A549 (cell line): Measurements from ENCODE around the gene TAF8. TPM values are rescaled to one million over a fixed set of nuclear protein-coding genes. Genes with fewer than 3 reads are reported as not detected.
A peak's percentile ranks its signal among the peaks of the same experiment; 100 is the strongest.

Source experiments
- ATAC-seq, 2 experiments: fragments of 200-7000 bp in 1 of 2; fragments of >200 bp in 1 of 2; cut with Nextera tagmentation in 1 of 2; cut with Tn5 transposase in 1 of 2; 3 replicates each; pipeline versions ENCODE4 v1.8.0 to v1.9.1; 2018 to 2020; ENCODE audit warnings: mild to moderate bottlenecking in 1 of 2, moderate library complexity in 1 of 2
- CTCF ChIA-PET: fragments of 300-600 bp; sonication (Branson Sonifier 250); formaldehyde crosslinking; extraction: SDS; loops from one replicate; lab custom pipeline; 2021; ENCODE audit warnings: antibody characterized with exemption, inconsistent platforms; lab: Yijun Ruan, JAX
- POLR2A ChIA-PET: fragments of 350-600 bp; formaldehyde crosslinking; extraction: SDS; loops from one replicate; lab custom pipeline; 2021; ENCODE audit warnings: antibody characterized with exemption, inconsistent platforms; lab: Yijun Ruan, JAX
- DNase-seq, 2 experiments: peaks; one replicate each; pipeline versions ENCODE4 v3.0.0 to v3.0.0-alpha.2; 2011 to 2016; ENCODE audit warnings: low read depth in 1 of 2, low spot score in 1 of 2
- FAIRE-seq: peaks from 2 replicates; lab custom pipeline; 2011; peaks lifted over from hg19 to GRCh38; lab: Jason Lieb, UNC
- H3K27ac ChIP-seq, 2 experiments: fragments of >200 bp; sonication (Bioruptor Twin); formaldehyde crosslinking; 3 replicates each; pipeline ENCODE4 v1.5.1; 2016 to 2017
- H3K4me1 ChIP-seq: fragments of >200 bp; sonication (Bioruptor Twin); formaldehyde crosslinking; 3 replicates; pipeline ENCODE4 v1.6.1; 2016
- H3K4me2 ChIP-seq: fragments of >200 bp; sonication (Bioruptor Twin); formaldehyde crosslinking; 3 replicates; pipeline ENCODE4 v1.6.1; 2016
- H3K4me3 ChIP-seq: fragments of >200 bp; sonication (Bioruptor Twin); formaldehyde crosslinking; 3 replicates; pipeline ENCODE4 v1.5.1; 2016
- H3K9me3 ChIP-seq: fragments of >200 bp; sonication (Bioruptor Twin); formaldehyde crosslinking; 3 replicates; pipeline ENCODE4 v1.6.1; 2016
- ATOH8 ChIP-seq: fragments of 250-450 bp; sonication (Bioruptor Pico); IDR thresholded peaks from 2 replicates; pipeline ENCODE4 v1.5.0; 2020; ENCODE audit warnings: low read depth, mild to moderate bottlenecking, moderate library complexity
- CBX2 ChIP-seq: fragments of 200-600 bp; sonication (generic); IDR thresholded peaks from 2 replicates; pipeline ENCODE4 v1.6.1; 2016; ENCODE audit warnings: low read depth, mild to moderate bottlenecking, borderline replicate concordance
- CBX8 ChIP-seq: fragments of 200-600 bp; sonication (generic); IDR thresholded peaks from 2 replicates; pipeline ENCODE4 v1.6.1; 2016
- CHD2 ChIP-seq: fragments of 150-350 bp; IDR thresholded peaks from 2 replicates; pipeline ENCODE4 v1.6.1; 2014; ENCODE audit warnings: low read length; ENCODE audit not compliant: partially characterized antibody
- CHD4 ChIP-seq: fragments of 200-600 bp; sonication (generic); IDR thresholded peaks from 2 replicates; pipeline ENCODE4 v1.6.1; 2016; ENCODE audit warnings: antibody characterized with exemption, mild to moderate bottlenecking, borderline replicate concordance
- EHMT2 ChIP-seq: fragments of 200-600 bp; sonication (generic); IDR thresholded peaks from 2 replicates; pipeline ENCODE4 v1.6.1; 2016; ENCODE audit warnings: antibody characterized with exemption, low read depth, mild to moderate bottlenecking, moderate library complexity
- EP300 ChIP-seq, 2 experiments: fragments of >200 bp; sonication (Bioruptor Twin); formaldehyde crosslinking; IDR thresholded peaks; 2 replicates in 1 of 2; 3 replicates in 1 of 2; pipeline ENCODE4 v1.6.1; 2016 to 2017
- FOSL2 ChIP-seq, 2 experiments: fragments of 450-650 bp in 1 of 2; fragments of >200 bp in 1 of 2; sonication (Bioruptor Twin) in 1 of 2; formaldehyde crosslinking; IDR thresholded peaks; 2 replicates each; pipeline versions ENCODE4 v1.5.0 to v1.6.1; 2016 to 2020; ENCODE audit warnings: mild to moderate bottlenecking in 1 of 2, moderate library complexity in 1 of 2
- HES2 ChIP-seq: fragments of >200 bp; sonication (Bioruptor Twin); formaldehyde crosslinking; IDR thresholded peaks from 2 replicates; pipeline ENCODE4 v1.6.1; 2016
- HOXB13 ChIP-seq: fragments of 250-450 bp; sonication (Bioruptor Pico); IDR thresholded peaks from 2 replicates; pipeline ENCODE4 v1.5.0; 2020; ENCODE audit warnings: low read depth, mild to moderate bottlenecking, moderate library complexity
- JUNB ChIP-seq: fragments of >200 bp; sonication (Bioruptor Twin); formaldehyde crosslinking; IDR thresholded peaks from 2 replicates; pipeline ENCODE4 v1.6.1; 2016
- KDM1A ChIP-seq: fragments of 200-600 bp; sonication (generic); IDR thresholded peaks from 2 replicates; pipeline ENCODE4 v1.6.1; 2016; ENCODE audit warnings: low read depth, mild to moderate bottlenecking
- MAZ ChIP-seq: fragments of 150-350 bp; IDR thresholded peaks from 2 replicates; pipeline ENCODE4 v1.6.1; 2014; ENCODE audit warnings: antibody characterized with exemption, low read depth, low read length, borderline replicate concordance
- NPAS2 ChIP-seq: fragments of 250-450 bp; sonication (Bioruptor Pico); IDR thresholded peaks from 2 replicates; pipeline ENCODE4 v1.8.0; 2022; ENCODE audit warnings: mild to moderate bottlenecking, moderate library complexity, borderline replicate concordance
- NR3C1 ChIP-seq: fragments of >200 bp; sonication (Bioruptor Twin); formaldehyde crosslinking; IDR thresholded peaks from 3 replicates; pipeline ENCODE4 v1.6.1; 2017
- POLR2AphosphoS2 ChIP-seq: conservative IDR thresholded peaks from 2 replicates; pipeline ENCODE4 v1.6.1; 2012; ENCODE audit warnings: low read length, improper control_type of control experiment, inconsistent platforms
- RNF2 ChIP-seq: fragments of 200-600 bp; sonication (generic); IDR thresholded peaks from 2 replicates; pipeline ENCODE4 v1.6.1; 2016; ENCODE audit warnings: low read depth, mild to moderate bottlenecking, antibody characterized with exemption, moderate library complexity, borderline replicate concordance
- SMC3 ChIP-seq: fragments of >200 bp; sonication (Bioruptor Twin); formaldehyde crosslinking; IDR thresholded peaks from 3 replicates; pipeline ENCODE4 v1.6.1; 2018; ENCODE audit warnings: inconsistent platforms
- SREBF2 ChIP-seq: fragments of 450-650 bp; IDR thresholded peaks from 2 replicates; pipeline ENCODE4 v1.6.1; 2014; ENCODE audit warnings: mild to moderate bottlenecking, moderate library complexity
- TFCP2L1 ChIP-seq: fragments of 250-450 bp; sonication (Bioruptor Pico); IDR thresholded peaks from 2 replicates; pipeline ENCODE4 v1.5.0; 2021; ENCODE audit warnings: mild to moderate bottlenecking
- WGBS: methylation state at CpG from one replicate; pipeline ENCODE4 v1.1.6; 2017; ENCODE audit errors: missing lambda C conversion rate; 5-methylcytosine and 5-hydroxymethylcytosine counted together
- polyA plus RNA-seq, 4 experiments: library from polyadenylated mRNA; depleted of rRNA in 3 of 4; stranded (reverse); fragments of >200 nt; fragmentation: RNase III in 1 of 4; extraction: RNeasy Plus Mini Kit Qiagen cat#74134 plus additional on column Dnase treatment in 1 of 4; gene quantifications; 2 replicates in 3 of 4; 3 replicates in 1 of 4; pipeline ENCODE4 v1.2.3, GENCODE V29; 2011 to 2017
- TF ChIP-seq, protein P1 (sequence below): fragments of 250-450 bp; sonication (Bioruptor Pico); IDR thresholded peaks from 2 replicates; pipeline ENCODE4 v1.5.0; 2021; ENCODE audit warnings: mild to moderate bottlenecking, moderate library complexity, borderline replicate concordance
- TF ChIP-seq, protein P2 (sequence below): IDR thresholded peaks from 2 replicates; pipeline ENCODE4 v1.6.1; 2012
- TF ChIP-seq, protein P3 (sequence below): fragments of >200 bp; sonication (Bioruptor Twin); formaldehyde crosslinking; IDR thresholded peaks from 3 replicates; pipeline ENCODE4 v1.5.1; 2016

Gene TAF8
- polyA plus RNA-seq, 2 of the 4 experiments (the other 2 are of a cell fraction) = 14.0 to 18.7 TPM

DNA sequence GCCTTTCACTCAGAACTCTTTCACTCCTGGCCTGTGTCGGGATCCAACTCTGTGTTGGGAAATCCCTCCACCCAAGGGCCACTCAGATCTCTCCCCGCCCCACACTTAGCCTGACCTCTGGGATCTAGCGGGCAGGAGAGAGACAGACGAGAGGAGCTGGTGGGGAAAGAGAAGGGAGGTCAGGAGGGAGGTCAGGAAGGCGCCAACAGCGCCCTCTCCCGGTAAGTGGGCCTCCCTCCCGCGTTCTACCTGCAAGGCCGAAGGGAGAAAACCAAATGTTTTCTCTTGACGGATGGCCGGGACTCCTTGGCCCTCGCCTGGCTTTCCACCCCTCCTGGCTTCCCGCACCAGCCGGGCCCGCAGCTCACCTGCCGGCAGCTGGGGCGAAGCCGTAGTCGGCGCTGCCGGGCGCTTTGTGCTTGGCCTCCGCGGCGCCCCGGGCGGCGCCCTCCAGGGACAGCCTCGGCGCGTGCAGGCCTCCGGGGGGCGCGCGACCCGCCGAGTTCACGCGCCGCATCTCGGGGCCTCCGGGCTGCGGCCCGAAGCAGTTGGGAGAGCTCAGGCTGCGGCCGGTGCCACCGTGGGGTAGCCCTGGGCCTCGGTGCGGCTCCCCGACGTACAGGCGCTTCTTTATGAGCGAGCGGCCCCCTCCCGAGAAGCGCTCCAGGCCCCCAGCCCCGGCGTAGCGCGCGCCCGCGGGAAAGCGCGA is 53.9 kb downstream of the TAF8 start:
- 73% methylated on average over 12 of the region's 66 CpGs for WGBS
- FAIRE-seq (no peak), DNase-seq (peak in 1 of 2 experiments; percentile 30), ATAC-seq (peak in 1 of 2 experiments; percentile 21; a peak in 1 of 6 replicates)
- Histone ChIP-seq H3K4me1 (peaks cover 24% of the 10 kb centered on the region), H3K4me2 (no peak overlapping the region), H3K4me3 (no peak overlapping the region), H3K9me3 (no peaks in the 10 kb centered on the region), H3K27ac (no peak overlapping the region)
- TF ChIP-seq CBX8 = no peak
- POLR2A ChIA-PET = no interaction called here
- CTCF ChIA-PET = interaction anchor here (0.8 to 1.7 kb wide), 6 partner anchors 8 to 47 kb away, joined by 3 to 6 read pairs (median 3); no protein-coding TSS in a partner anchor

DNA sequence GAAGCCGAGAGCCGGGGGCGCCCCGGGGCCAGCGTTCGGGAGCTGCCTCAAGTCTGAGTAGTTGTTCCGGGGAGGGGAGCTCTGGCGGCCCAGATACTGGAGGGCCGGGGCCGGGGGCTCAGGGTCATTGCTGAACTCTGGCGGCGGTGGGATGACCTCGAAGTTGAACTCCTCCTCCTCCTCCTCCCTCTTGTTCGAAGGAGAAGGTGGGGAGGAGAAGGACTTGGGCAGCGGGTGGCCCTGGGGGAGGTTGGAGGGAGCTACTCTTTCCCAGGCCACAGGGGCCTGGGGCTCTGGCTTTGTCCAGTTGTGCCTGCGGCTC is 54.4 kb downstream of the TAF8 start:
- ATAC-seq (no peak), DNase-seq (no peak), FAIRE-seq (no peak)
- no peak overlapping the region for H3K4me2 ChIP-seq
- no peak overlapping the region for H3K27ac ChIP-seq
- ChIA-PET CTCF (interaction anchor here (0.8 to 1.7 kb wide), 5 partner anchors 9 to 47 kb away, joined by 3 to 6 read pairs (median 3); no protein-coding TSS in a partner anchor), POLR2A (no interaction called here)
- WGBS = 87% methylated on average over 5 of the region's 16 CpGs
- no peak overlapping the region for H3K4me3 ChIP-seq
- TF ChIP-seq CBX2 (no peak), CHD2 (no peak), EHMT2 (no peak), NR3C1 (no peak), HES2 (no peak)
- peaks cover 19% of the 10 kb centered on the region for H3K4me1 ChIP-seq
- H3K9me3 ChIP-seq = no peaks in the 10 kb centered on the region

- DNase-seq = no peak
- no peak overlapping the region for H3K4me3 ChIP-seq
- H3K9me3 ChIP-seq = no peaks in the 10 kb centered on the region
- FAIRE-seq = no peak
- ATAC-seq = no peak; a peak in 2 of 6 replicates
- WGBS = 90% methylated on average over 2 of the region's 17 CpGs
- ChIA-PET POLR2A (no interaction called here), CTCF (interaction anchor here (0.8 to 1.7 kb wide), 5 partner anchors 9 to 46 kb away, joined by 3 to 6 read pairs (median 3); no protein-coding TSS in a partner anchor)
- peaks cover 15% of the 10 kb centered on the region for H3K4me1 ChIP-seq
- TF ChIP-seq JUNB (no peak), HES2 (no peak), FOSL2 (IDR thresholded peaks at IDR 0.05) (no peak), FOSL2 (CRISPR knock-in tag; IDR thresholded peaks at IDR 0.05) (no peak), RNF2 (no peak), TFCP2L1 (CRISPR knock-in tag) (no peak), MAZ (no peak), NPAS2 (CRISPR knock-in tag) (no peak), SMC3 (no peak)
- TF ChIP-seq, protein P1, sequence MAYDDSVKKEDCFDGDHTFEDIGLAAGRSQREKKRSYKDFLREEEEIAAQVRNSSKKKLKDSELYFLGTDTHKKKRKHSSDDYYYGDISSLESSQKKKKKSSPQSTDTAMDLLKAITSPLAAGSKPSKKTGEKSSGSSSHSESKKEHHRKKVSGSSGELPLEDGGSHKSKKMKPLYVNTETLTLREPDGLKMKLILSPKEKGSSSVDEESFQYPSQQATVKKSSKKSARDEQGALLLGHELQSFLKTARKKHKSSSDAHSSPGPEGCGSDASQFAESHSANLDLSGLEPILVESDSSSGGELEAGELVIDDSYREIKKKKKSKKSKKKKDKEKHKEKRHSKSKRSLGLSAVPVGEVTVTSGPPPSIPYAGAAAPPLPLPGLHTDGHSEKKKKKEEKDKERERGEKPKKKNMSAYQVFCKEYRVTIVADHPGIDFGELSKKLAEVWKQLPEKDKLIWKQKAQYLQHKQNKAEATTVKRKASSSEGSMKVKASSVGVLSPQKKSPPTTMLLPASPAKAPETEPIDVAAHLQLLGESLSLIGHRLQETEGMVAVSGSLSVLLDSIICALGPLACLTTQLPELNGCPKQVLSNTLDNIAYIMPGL (CRISPR knock-in tag) = no peak
- no peak overlapping the region for H3K4me2 ChIP-seq
- no peak overlapping the region for H3K27ac ChIP-seq
These were observed 54.9 kb downstream of the TAF8 start for GRCh38 chr6:42105156-42105648.

GRCh38 chr6:42105709-42106108 is 55.4 kb downstream of the TAF8 start:
- Histone ChIP-seq H3K9me3 (no peaks in the 10 kb centered on the region), H3K4me1 (peaks cover 10% of the 10 kb centered on the region), H3K27ac (0 out of 6 replicates have a peak overlapping the region, but pooled peaks of 1 of the 2 experiments have one; percentile 17), H3K4me2 (no peak overlapping the region), H3K4me3 (no peak overlapping the region)
- no peak for DNase-seq
- CTCF ChIA-PET = interaction anchor here (1.2 kb wide), 1 partner anchor 9 kb away, joined by 3 read pairs; no protein-coding TSS in a partner anchor
- POLR2A ChIA-PET = no interaction called here
- no peak for ATAC-seq
- 71% methylated on average over 1 of the region's 1 CpG for WGBS
- FAIRE-seq = no peak
- no peak for TF ChIP-seq MAZ
- TF ChIP-seq ATOH8 = no peak
- TF ChIP-seq POLR2AphosphoS2 = no peak
- TF ChIP-seq KDM1A = no peak
- no peak for TF ChIP-seq SREBF2
- TF ChIP-seq, protein P2, sequence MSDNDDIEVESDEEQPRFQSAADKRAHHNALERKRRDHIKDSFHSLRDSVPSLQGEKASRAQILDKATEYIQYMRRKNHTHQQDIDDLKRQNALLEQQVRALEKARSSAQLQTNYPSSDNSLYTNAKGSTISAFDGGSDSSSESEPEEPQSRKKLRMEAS = no peak
- TF ChIP-seq TFCP2L1 (CRISPR knock-in tag) = no peak
- TF ChIP-seq EP300 (IDR thresholded peaks at IDR 0.05) = no peak
- no peak for TF ChIP-seq CHD4
- no peak for TF ChIP-seq HOXB13 (CRISPR knock-in tag)
- no peak for TF ChIP-seq CHD2
- TF ChIP-seq, protein P3, sequence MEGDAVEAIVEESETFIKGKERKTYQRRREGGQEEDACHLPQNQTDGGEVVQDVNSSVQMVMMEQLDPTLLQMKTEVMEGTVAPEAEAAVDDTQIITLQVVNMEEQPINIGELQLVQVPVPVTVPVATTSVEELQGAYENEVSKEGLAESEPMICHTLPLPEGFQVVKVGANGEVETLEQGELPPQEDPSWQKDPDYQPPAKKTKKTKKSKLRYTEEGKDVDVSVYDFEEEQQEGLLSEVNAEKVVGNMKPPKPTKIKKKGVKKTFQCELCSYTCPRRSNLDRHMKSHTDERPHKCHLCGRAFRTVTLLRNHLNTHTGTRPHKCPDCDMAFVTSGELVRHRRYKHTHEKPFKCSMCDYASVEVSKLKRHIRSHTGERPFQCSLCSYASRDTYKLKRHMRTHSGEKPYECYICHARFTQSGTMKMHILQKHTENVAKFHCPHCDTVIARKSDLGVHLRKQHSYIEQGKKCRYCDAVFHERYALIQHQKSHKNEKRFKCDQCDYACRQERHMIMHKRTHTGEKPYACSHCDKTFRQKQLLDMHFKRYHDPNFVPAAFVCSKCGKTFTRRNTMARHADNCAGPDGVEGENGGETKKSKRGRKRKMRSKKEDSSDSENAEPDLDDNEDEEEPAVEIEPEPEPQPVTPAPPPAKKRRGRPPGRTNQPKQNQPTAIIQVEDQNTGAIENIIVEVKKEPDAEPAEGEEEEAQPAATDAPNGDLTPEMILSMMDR = no peak
